GM19351 (cell line): ENCODE results near the gene POLD4.

Experiments used
- ATAC-seq: cut with Tn5 transposase; IDR thresholded peaks from one replicate; pipeline ENCODE4 v1.9.1; 2021; ENCODE audit warnings: mild to moderate bottlenecking, moderate library complexity; ENCODE audit not compliant: unreplicated experiment

POLD4 gene

DNA sequence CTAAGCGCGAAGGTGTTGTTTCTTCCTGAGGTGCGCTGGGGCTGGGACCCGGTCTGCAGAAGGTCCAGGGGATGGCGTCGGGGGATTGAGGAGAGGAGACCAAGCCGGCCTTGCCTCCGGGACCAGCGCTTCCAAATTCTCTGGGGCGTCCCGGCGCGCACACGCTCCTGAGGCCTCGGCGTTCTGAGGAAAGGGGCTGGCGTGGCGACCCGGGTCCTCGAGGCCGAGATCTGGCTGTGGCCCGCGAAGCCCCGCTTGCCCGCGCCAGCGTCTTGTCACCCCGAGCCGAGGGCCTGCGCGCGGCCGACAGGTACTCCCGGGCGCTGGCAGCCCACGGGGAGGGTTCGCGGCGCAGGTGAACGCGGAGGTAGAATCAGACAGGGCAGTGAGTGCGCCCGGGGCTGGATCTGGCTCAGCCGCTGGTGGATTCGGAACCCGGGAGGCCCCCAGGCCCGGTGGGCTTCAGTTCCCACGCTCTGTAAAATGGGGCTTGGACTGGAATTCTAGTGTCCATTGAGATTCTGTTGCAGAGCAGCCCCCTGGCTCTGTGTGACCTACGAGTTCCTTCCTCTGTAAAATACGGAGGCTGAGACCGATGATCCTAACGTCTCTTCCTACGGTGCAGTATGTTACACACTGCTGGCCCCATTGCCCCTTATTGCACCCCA is 35.3 kb downstream of the POLD4 start:
- peak; percentile 10 for ATAC-seq

DNA sequence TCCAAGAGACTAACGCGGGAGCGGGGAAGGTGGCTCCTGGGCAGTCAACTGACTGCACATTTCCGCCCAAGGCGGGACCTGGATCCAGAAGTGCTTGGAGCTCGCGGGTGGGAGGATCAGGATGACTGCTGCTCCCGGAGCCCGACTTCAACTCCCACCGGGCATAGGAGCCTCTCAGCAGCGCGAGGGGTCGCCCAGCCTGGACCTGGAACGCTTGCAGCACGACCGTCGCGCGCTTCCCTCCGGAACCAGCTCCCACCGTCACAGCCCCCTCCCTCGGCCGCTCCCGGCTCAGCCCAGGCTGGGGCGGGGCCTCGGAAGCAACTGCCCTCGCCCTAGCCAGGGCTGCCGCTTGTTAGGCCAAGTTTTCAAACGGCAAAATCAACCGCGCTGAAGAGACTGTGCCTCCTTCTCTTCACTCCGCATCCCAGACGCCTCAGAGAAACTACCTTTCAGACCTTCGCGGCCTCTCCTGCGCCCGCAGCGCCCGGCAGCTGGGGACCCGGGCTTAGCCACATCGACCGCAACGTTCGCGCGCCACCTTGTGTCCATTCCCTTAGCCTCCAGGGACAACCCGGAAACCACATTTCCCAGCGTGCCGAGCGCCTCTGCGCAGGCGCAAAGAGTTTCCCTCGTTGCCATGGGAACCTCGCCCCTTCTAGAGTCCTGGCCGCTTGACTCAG is 36.0 kb downstream of the POLD4 start:
- peak; percentile 76 for ATAC-seq

DNA sequence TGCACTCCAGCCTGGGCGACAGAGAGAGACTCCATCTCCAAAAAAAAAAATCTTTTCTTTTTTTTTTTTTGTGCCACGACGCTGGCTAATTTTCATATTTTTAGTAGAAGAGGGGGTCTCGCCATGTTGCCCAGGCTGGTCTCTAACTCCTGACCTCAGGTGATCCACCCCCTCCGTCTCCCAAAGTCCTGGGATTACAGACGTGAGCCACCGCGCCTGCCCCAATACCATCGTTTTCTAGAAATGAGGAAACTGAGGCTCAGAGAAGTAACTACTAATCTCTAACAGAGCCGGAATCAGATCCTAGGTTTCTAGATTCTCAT is 36.5 kb downstream of the POLD4 start:
- no peak for ATAC-seq

DNA sequence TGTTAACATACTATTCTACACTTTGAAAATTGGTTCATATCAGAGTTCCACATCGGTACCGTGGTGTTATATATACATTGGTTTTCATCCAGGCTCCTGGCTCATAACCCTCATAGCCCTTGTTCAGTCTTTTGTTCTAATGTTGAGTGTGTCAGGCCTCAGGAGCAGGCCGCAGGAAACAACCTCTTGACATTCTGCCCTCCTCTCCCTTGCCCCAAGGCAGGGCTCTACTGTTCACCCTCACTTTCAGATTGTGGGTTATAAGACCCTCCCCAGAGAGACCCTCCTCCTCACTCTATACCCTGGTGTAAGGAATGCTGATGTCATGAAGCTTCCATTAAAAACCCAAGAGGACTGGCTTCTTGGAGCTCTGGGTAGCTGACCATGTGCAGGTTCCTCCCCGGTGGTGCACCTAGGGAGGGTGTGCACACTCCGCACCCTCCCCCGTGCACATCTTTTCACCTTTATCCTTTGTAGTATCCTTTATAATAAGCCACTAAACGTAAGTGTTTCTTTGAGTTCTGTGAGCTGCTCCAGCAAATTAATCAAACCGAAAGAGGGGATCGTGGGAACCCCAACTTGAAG is 37.9 kb downstream of the POLD4 start:
- no peak for ATAC-seq

DNA sequence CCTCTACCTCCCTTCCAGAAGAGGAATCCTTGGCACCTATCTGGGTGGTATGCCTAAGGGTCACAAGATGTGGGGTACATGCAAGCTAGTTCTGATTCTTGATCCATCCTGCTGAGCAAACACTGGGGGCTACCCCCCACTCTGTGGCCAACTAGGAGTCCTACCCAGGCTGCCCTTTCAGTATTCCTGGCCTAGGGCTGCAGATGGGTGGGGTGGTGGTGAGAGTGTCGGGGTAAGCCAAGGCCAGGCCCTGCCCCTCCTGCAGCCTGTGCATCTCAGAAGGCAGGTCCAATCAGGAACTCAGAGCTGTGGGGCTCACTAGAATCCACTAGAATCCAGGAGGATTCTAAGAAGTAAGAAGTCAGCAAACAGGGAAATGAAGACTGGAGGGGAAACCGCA is 39.1 kb downstream of the POLD4 start:
- no peak for ATAC-seq

DNA sequence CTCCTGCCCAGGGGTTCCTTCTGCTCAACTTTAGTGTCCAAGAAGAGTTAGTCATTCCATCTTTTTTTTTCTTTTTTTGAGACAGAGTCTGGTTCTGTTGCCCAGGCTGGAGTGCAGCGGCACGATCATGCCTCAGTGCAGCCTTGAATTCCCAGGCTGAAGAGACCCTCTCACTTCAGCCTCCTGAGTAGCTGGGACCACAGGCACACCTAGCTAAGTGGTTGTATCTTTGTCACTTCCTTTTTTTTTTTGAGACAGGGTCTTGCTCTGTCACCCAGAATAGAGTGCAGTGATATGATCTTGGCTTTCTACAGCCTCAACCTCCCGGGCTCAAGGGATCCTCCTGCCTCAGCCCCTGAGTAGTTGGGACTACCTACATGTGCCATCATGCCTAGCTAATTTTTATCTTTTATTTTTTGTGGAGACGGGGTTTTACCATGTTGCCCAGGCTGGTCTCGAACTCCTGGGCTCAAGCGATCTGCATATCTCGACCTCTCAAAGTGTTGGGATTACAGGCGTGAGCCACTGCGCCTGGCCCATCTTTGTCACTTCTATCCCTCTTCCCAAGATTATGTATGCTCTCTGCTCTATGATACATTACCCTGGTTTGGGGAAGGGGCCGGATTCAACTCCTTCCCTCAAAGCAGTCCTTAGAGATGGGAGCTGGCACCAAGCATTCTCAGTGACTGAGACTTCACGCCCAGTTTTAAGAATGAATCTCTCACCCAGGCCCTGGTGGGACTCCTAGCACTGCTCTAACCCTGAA is 40.0 kb downstream of the POLD4 start:
- ATAC-seq, result no peak

DNA sequence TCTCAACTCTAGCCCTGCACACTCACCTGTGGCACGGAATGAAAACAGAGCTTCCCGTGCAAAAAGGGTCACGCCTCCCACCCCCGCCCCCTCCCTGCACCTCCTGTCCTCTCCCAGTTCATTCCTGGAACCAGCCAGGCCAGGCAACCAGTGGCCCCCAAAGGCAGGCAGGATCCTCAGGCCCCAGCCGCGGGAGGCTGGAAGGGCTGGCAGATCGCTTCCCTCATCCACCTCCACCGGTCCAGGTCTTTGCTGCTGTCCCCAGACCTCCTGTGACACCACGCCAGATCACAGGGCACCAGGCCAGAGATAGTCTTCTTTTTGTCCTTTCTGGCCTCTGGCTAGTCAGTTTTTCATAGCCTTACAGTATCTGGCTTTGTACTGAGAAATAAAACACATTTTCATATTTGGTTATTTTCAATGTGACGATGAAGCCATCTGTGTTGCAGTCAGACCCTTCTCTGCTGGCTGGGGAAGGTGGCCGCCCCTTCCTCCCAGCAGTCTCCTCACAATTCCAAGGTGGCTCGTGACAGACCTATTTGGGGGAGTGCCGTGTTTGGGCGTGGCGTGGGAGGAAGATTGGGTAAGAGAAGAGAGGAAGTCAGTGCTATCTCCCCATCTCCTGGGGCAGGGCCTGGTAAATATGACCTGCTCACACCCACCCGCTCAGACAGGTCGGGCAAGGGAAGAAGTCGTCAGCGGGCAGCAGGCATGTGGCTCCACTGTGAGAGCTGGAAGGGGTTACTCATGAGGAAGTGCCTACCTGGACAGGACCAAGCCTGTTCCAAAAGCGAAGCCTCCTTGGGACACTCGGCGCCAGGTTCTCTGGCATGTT is 40.9 kb downstream of the POLD4 start:
- ATAC-seq, result no peak

DNA sequence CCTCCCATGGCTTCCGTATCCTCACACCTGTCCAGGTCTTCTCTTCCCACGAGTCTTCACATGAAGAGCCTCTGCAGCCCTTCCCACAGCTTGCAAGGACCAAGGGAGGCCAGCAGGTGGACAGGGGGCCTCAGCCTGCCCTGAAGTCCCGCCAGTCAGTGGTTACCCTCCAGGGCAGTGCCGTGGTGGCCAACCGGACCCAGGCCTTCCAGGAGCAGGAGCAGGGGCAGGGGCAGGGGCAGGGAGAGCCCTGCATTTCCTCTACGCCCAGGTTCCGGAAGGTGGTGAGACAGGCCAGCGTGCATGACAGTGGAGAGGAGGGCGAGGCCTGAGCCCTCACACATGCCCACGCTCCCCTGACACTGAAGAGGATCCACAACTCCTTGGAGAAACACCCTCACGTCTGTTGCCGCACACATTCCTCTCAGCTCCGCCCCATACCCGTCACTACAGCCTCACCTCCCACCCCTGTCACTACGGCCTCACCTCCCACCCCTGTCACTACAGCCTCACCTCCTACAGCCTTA is 41.7 kb downstream of the POLD4 start:
- no peak for ATAC-seq

DNA sequence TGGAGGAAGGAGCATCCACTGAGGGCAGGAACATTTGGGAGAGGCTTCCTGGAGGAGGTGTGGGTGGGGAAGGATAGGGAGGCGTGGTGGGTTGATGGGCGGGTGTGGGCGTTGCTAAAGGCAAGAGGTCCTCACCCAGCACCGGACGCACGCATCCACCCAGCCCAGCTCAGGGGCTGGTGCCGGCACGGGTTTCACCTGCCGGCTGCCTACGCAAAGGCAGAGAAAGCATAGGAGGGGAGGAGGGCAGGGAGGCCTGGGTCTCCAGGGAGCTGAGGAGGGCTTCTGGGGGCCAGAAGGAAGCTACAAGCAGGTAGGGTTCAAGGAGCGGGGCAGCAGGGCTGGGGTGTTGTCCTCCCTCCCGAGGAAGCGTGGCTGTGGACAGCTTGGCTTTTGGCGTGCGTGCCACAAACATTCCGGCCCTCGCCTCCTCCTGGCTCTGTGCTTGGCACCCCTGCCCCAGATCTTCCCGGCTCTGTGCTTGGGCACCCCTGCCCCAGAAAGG is 42.2 kb downstream of the POLD4 start:
- ATAC-seq, result no peak

DNA sequence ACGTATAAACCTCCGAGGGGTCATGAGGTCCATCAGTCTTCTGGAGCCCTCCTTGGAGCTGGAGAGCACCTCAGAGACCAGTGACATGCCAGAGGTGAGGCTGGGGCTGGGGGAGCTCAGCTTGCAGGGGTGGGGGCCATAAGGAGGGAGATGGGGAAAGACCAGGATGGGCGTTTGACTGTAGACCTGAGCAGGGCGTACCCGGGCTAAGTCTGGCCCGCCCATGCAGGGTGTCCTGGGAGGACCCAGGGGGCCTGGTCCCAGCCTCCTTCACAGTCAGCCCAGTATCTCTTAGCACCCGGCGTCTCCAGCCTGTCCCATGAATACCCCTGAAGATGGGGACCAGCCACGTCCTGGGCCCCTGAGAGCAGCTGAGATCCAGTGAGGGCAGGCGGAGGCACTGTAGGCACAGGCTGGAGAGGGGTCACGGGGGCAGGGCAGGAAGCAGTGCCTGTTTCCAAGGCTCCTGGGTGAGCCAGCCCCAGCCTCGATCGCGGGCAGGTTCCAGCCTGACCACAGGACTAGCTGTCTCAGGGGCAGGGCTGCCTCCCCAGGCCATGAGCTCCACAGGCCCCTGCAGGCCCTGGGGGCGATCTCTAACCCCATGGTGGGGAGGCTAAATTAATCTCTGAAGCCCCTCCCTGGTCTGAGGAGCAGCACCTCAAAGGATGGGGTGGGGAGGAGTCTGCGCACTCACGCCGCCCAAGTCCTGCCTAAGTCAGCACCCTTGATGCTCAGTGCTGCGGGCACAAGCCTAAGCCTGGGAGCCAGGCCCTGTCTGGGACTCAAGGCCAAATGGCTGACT is 42.9 kb downstream of the POLD4 start:
- ATAC-seq, result no peak

DNA sequence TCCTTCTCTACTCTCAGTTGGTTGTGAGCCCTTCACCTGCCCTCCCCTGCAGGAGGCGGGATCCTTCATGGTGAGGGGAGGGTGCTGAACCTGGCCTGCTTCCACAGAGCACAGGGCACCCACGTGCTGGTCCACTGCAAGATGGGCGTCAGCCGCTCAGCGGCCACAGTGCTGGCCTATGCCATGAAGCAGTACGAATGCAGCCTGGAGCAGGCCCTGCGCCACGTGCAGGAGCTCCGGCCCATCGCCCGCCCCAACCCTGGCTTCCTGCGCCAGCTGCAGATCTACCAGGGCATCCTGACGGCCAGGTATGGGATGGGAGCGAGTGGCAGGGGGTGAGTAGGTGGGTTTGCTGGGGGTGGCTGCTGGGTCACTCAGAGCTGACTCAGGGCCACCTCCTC is 43.7 kb downstream of the POLD4 start:
- ATAC-seq, result no peak

DNA sequence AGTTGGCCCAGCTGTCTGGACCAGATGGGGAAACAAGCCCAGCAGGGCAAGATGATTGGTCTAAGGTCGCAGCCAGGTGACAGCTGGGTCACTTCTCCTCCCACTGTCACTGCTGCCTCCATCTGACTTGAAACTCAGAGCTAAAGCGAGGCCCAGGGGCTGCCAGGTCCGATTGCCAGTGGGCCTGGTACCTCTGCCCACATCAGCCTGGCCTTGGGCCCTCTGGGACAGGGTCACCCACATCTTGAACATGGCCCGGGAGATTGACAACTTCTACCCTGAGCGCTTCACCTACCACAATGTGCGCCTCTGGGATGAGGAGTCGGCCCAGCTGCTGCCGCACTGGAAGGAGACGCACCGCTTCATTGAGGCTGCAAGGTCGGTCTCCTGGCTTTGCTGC is 44.2 kb downstream of the POLD4 start:
- no peak for ATAC-seq

DNA sequence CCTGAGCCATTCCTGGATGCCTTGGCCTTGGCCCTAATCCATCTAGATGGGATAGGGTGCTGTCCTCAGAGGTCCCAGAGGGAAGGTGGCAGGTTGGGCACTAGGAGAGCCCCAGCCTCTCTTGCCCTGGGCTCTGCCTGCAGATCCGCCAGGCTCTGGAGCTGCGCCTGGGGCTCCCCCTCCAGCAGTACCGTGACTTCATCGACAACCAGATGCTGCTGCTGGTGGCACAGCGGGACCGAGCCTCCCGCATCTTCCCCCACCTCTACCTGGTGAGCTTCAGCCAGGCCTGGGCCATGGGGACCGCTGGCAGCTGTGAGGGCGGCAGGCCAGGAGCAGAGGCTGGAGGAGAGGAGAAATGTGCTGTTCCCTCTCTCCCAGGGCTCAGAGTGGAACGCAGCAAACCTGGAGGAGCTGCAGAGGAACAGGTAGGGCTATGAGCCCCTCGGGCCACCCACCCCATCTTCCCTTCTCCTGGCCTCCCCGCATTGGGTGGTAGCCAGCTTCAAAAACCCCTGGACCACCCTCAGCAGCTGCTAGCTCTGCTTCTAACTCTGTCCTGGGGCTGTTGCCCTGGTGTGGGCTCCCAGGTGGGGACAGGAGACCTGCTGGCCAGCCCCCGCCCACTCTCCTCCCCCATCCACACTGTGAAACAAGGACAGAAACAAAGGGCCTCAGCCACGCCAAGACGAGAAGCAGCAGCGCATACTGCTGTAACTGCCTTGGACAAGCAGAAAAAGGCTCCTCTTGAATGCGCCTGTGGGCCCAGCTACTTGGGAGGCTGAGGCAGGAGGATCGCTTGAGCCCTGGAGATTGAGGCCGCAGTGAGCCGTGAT is 45.1 kb downstream of the POLD4 start:
- ATAC-seq, result no peak

DNA sequence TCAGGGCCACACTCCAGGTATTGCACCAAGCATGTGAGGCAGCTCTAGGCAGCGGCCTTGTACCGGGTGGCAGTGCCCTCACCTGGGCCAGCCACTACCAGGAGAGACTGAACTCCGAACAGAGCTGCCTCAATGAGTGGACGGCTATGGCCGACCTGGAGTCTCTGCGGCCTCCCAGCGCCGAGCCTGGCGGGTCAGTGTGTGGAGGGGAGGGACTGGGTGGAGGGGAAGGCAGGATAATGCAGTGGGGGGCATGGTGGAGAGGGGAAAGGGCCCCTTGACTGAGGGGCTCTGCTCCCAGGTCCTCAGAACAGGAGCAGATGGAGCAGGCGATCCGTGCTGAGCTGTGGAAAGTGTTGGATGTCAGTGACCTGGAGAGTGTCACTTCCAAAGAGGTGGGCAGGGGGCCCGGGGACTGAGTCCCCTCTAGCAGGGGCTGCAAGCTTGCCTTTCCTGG is 45.8 kb downstream of the POLD4 start:
- no peak for ATAC-seq

DNA sequence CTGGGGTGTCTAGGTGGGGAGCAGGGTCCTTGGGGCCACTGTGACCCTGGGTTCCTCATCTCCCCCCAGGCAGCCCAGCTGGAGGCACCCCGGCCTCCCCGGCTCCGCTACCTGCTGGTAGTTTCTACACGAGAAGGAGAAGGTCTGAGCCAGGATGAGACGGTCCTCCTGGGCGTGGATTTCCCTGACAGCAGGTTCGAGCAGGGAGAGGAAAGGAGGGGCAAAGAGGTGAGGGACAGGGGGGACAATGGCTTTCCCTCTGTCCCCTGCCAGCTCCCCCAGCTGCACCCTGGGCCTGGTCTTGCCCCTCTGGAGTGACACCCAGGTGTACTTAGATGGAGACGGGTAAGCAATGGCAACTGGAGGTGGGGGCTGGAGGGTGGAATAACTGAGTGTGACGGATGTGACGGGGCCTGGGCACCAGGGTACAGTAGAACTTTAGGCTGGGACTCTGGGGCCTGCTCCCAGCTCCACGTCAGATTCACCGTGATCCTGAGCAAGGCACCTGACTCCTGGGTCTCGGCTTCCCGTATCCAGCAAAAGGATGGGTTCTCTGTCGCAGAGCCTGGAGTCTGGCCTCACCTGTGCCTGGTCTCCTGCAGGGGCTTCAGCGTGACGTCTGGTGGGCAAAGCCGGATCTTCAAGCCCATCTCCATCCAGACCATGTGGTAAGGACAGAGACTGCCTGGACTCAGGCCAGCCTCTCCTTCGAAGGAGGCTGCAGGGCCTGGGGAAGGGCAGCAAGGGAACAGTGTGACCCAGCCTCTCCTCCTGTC is 46.4 kb downstream of the POLD4 start:
- ATAC-seq, result no peak

DNA sequence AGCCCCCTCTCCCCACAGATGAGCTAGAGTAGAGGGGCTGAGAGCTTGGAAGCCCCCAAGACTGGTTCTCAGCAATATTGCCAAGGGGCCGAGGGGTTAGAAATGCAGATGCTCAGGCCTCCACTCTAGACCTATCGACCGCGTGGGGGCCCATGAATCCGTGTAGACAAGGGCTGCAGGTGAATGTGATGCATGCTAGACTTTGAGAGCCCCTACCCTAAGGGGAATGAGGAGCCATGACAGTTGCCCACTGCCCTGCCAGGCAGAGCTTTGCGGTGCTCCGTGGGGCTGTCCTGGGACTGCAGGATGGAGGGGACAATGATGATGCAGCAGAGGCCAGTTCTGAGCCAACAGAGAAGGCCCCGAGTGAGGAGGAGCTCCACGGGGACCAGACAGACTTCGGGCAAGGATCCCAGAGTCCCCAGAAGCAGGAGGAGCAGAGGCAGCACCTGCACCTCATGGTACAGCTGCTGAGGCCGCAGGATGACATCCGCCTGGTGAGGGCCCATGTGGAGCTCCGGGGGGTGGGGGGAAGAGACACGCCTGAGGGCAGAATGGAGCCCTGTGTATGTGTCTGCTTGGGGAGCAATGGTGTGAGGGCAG is 48.7 kb downstream of the POLD4 start:
- no peak for ATAC-seq

DNA sequence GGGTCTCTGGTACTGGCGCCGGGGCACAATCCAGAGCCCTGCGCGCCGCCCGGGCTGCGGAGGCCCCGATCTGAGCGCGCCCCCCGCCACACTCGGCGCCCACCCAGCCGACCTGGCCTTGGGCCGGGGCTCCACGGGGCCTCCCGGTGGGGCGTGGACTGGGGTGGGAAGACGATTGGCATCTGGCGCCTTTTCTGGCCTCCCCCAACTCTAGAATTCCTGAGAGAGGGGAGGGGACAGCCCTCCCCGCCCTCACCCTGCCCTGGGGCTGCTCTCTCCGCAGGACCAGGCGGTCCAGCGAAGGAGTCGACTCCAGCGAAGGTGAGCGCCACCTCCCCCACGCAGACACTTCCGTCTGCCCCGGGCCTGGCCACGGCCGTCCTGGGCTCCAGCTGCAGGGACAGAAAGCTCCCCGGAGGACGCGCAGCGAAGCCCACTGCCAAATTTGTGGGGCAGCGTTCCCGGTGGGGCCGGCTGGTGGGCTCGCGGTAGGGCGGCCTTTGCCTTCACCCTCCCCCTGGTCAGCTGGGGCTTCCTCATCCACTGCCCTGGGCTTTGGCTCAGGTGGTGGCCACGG is 49.4 kb downstream of the POLD4 start:
- no peak for ATAC-seq
